Transverse colon (tissue), 3 donors: ENCODE measurements around the gene TMEM132C.

Experiments
- POLR2A ChIP-seq: fragments of 450-650 bp; IDR thresholded peaks from one replicate; pipeline ENCODE4 v1.6.1; 2016; ENCODE audit warnings: antibody characterized with exemption, mild to moderate bottlenecking, moderate library complexity
- TF ChIP-seq, protein P1 (sequence below), 5 experiments: fragments of 200-600 bp in 3 of 5; fragments of 450-650 bp in 2 of 5; sonication (generic) in 3 of 5; IDR thresholded peaks; 1 replicate in 2 of 5; 2 replicates in 3 of 5; pipeline ENCODE4 v1.5.1; 2016 to 2017; ENCODE audit warnings: antibody characterized with exemption in 5 of 5, inconsistent platforms in 3 of 5, mild to moderate bottlenecking in 2 of 5, moderate library complexity in 1 of 5

DNA sequence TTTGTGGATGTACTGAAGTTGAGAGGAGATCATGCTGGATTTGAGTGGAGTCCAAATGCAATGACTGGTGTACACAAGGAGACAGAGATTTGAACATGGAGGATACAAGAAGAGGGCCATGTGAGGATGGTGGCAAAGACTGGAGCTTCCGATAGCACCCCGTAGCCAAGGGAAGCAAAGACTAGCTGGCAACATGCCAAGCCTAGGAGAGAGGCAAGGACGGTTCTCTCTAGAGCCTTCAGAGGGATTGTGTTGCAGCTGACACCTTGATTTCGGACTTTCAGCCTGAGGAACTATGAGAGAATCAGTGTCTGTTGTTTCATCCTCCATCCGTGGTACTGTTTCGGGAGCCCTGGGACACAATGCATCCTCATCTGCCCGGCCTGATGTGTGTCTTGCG lies 354.3 kb downstream of the TMEM132C start:
- TF ChIP-seq, protein P1, sequence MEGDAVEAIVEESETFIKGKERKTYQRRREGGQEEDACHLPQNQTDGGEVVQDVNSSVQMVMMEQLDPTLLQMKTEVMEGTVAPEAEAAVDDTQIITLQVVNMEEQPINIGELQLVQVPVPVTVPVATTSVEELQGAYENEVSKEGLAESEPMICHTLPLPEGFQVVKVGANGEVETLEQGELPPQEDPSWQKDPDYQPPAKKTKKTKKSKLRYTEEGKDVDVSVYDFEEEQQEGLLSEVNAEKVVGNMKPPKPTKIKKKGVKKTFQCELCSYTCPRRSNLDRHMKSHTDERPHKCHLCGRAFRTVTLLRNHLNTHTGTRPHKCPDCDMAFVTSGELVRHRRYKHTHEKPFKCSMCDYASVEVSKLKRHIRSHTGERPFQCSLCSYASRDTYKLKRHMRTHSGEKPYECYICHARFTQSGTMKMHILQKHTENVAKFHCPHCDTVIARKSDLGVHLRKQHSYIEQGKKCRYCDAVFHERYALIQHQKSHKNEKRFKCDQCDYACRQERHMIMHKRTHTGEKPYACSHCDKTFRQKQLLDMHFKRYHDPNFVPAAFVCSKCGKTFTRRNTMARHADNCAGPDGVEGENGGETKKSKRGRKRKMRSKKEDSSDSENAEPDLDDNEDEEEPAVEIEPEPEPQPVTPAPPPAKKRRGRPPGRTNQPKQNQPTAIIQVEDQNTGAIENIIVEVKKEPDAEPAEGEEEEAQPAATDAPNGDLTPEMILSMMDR (IDR thresholded peaks at IDR 0.05): no peak
- no peak for TF ChIP-seq POLR2A
